Measurements from ENCODE around the gene SLC6A4. TPM values are rescaled to one million over a fixed set of nuclear protein-coding genes. Genes with fewer than 3 reads are reported as not detected.

Gene SLC6A4
- total and polyA plus RNA-seq, 4 donors, result 0.05 to 0.70 TPM; not detected in 2

DNA sequence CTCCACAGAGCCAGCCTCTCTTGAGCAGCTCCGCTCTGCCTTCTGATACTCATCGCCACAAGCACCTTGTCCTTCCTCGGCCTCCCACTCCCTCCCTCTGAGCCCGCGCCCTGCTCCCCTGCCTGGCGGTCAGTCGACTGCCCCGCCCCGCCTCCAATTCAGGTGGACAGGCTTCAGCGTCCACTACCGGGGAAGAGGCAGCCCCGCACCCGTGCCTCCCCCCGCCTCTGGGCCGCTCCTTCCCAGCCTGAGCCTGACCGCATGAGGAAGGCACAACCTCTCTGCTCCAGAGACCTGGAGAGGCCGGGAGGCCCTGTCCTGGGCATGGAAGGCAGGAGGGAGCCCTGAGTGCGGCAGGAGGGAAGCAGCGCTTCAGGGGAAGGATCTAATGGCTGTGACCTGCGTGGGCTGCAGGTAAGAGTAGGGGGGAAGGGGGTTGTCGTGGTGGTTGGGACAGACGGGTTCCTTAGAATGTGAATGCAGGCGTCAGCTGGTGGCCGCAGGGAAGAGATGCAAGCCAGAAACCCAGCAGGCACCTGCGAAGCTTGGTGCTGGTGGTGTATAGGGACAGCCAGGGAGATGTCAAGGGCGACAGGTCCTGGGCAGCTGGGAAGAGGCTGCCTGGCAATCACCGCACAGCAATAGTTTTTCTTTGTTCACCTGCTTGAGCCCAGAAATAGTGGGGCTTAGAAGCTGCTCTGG is 3.0 kb upstream of the SLC6A4 start:
- H3K9ac ChIP-seq (ENCODE audit: low read depth in 1 of 2, low read length in 2 of 2), result no peak overlapping the region
- H3K36me3 ChIP-seq (ENCODE audit: control insufficient read depth in 4 of 4, insufficient read depth in 3 of 4, low read depth in 1 of 4, low read length in 3 of 4), result no peaks in the 10 kb centered on the region
- H3K27ac ChIP-seq (ENCODE audit: low read depth in 1 of 2, low read length in 2 of 2), result no peak overlapping the region
- no peak overlapping the region for H3K4me3 ChIP-seq (ENCODE audit: low read depth in 1 of 3, low read length in 3 of 3)
- H3K27me3 ChIP-seq (ENCODE audit: control insufficient read depth in 4 of 4, insufficient read depth in 4 of 4, low read length in 3 of 4), result no peaks in the 10 kb centered on the region
- H3K9me3 ChIP-seq (ENCODE audit: control insufficient read depth in 4 of 4, low read length in 3 of 4), result no peaks in the 10 kb centered on the region
- 64% methylated on average over 27 of the region's 27 CpGs for WGBS
- peaks cover 11 to 23% (median 21%) of the 10 kb centered on the region in 4 donors for H3K4me1 ChIP-seq (ENCODE audit: control insufficient read depth in 4 of 4, insufficient read depth in 4 of 4, low read length in 3 of 4)
- no peak for DNase-seq (ENCODE audit: low spot score)
- TF ChIP-seq SP1 (IDR thresholded peaks at IDR 0.05) (no peak), RAD21 (IDR thresholded peaks at IDR 0.05) (no peak), EGR1 (IDR thresholded peaks at IDR 0.05; ENCODE audit: low read depth in 2 of 2) (no peak), RXRA (IDR thresholded peaks at IDR 0.05) (no peak), GABPA (IDR thresholded peaks at IDR 0.05 in 1 of 2, conservative IDR thresholded peaks at IDR 0.05 in 1 of 2) (no peak), YY1 (IDR thresholded peaks at IDR 0.05) (no peak)
- TF ChIP-seq, protein P1, sequence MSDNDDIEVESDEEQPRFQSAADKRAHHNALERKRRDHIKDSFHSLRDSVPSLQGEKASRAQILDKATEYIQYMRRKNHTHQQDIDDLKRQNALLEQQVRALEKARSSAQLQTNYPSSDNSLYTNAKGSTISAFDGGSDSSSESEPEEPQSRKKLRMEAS (IDR thresholded peaks at IDR 0.05), result no peak

DNA sequence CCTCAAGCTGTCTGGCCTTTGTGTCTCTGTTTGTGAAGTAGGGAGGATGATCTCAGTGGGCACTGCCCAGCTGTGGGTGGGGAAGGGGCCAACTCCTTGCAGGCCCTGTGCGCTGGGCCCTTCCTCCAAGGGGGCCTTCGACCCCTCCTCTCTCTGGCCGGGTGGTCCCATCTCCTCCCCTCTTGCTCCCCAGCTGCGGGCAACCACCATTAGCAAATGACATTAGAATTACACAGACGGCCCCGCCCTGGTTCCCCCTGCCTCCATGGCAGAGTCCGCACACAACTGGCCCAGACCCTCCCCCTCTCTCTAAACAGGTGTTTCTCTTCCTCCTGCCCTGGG is 2.5 kb upstream of the SLC6A4 start:
- TF ChIP-seq, protein P2, sequence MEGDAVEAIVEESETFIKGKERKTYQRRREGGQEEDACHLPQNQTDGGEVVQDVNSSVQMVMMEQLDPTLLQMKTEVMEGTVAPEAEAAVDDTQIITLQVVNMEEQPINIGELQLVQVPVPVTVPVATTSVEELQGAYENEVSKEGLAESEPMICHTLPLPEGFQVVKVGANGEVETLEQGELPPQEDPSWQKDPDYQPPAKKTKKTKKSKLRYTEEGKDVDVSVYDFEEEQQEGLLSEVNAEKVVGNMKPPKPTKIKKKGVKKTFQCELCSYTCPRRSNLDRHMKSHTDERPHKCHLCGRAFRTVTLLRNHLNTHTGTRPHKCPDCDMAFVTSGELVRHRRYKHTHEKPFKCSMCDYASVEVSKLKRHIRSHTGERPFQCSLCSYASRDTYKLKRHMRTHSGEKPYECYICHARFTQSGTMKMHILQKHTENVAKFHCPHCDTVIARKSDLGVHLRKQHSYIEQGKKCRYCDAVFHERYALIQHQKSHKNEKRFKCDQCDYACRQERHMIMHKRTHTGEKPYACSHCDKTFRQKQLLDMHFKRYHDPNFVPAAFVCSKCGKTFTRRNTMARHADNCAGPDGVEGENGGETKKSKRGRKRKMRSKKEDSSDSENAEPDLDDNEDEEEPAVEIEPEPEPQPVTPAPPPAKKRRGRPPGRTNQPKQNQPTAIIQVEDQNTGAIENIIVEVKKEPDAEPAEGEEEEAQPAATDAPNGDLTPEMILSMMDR (IDR thresholded peaks at IDR 0.05; ENCODE audit: low read depth, low read length, missing input control), result no peak
- TF ChIP-seq FOXA1 (IDR thresholded peaks at IDR 0.05), result no peak
- TF ChIP-seq, protein P3, sequence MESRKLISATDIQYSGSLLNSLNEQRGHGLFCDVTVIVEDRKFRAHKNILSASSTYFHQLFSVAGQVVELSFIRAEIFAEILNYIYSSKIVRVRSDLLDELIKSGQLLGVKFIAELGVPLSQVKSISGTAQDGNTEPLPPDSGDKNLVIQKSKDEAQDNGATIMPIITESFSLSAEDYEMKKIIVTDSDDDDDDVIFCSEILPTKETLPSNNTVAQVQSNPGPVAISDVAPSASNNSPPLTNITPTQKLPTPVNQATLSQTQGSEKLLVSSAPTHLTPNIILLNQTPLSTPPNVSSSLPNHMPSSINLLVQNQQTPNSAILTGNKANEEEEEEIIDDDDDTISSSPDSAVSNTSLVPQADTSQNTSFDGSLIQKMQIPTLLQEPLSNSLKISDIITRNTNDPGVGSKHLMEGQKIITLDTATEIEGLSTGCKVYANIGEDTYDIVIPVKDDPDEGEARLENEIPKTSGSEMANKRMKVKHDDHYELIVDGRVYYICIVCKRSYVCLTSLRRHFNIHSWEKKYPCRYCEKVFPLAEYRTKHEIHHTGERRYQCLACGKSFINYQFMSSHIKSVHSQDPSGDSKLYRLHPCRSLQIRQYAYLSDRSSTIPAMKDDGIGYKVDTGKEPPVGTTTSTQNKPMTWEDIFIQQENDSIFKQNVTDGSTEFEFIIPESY (IDR thresholded peaks at IDR 0.05), result no peak
- TF ChIP-seq RAD21 (IDR thresholded peaks at IDR 0.05), result no peak
- TF ChIP-seq, protein P1 (IDR thresholded peaks at IDR 0.05), result no peak
- no peak for TF ChIP-seq HNF4G (IDR thresholded peaks at IDR 0.05)
- no peak for TF ChIP-seq YY1 (IDR thresholded peaks at IDR 0.05)
- no peak for TF ChIP-seq FOXA2 (IDR thresholded peaks at IDR 0.05)
- no peak for TF ChIP-seq NR2F2 (IDR thresholded peaks at IDR 0.05)
- TF ChIP-seq, protein P4, sequence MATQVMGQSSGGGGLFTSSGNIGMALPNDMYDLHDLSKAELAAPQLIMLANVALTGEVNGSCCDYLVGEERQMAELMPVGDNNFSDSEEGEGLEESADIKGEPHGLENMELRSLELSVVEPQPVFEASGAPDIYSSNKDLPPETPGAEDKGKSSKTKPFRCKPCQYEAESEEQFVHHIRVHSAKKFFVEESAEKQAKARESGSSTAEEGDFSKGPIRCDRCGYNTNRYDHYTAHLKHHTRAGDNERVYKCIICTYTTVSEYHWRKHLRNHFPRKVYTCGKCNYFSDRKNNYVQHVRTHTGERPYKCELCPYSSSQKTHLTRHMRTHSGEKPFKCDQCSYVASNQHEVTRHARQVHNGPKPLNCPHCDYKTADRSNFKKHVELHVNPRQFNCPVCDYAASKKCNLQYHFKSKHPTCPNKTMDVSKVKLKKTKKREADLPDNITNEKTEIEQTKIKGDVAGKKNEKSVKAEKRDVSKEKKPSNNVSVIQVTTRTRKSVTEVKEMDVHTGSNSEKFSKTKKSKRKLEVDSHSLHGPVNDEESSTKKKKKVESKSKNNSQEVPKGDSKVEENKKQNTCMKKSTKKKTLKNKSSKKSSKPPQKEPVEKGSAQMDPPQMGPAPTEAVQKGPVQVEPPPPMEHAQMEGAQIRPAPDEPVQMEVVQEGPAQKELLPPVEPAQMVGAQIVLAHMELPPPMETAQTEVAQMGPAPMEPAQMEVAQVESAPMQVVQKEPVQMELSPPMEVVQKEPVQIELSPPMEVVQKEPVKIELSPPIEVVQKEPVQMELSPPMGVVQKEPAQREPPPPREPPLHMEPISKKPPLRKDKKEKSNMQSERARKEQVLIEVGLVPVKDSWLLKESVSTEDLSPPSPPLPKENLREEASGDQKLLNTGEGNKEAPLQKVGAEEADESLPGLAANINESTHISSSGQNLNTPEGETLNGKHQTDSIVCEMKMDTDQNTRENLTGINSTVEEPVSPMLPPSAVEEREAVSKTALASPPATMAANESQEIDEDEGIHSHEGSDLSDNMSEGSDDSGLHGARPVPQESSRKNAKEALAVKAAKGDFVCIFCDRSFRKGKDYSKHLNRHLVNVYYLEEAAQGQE (IDR thresholded peaks at IDR 0.05), result no peak
- TF ChIP-seq, protein P5, sequence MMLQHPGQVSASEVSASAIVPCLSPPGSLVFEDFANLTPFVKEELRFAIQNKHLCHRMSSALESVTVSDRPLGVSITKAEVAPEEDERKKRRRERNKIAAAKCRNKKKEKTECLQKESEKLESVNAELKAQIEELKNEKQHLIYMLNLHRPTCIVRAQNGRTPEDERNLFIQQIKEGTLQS (IDR thresholded peaks at IDR 0.05), result no peak
- Histone ChIP-seq H3K9ac (ENCODE audit: low read depth in 1 of 2, low read length in 2 of 2) (no peak overlapping the region), H3K27me3 (ENCODE audit: control insufficient read depth in 4 of 4, insufficient read depth in 4 of 4, low read length in 3 of 4) (no peaks in the 10 kb centered on the region), H3K4me3 (ENCODE audit: low read depth in 1 of 3, low read length in 3 of 3) (no peak overlapping the region), H3K36me3 (ENCODE audit: control insufficient read depth in 4 of 4, insufficient read depth in 3 of 4, low read depth in 1 of 4, low read length in 3 of 4) (no peaks in the 10 kb centered on the region), H3K9me3 (ENCODE audit: control insufficient read depth in 4 of 4, low read length in 3 of 4) (no peaks in the 10 kb centered on the region), H3K4me1 (ENCODE audit: control insufficient read depth in 4 of 4, insufficient read depth in 4 of 4, low read length in 3 of 4) (peaks cover 11 to 18% (median 17%) of the 10 kb centered on the region in 4 donors), H3K27ac (ENCODE audit: low read depth in 1 of 2, low read length in 2 of 2) (no peak overlapping the region)
- no peak for DNase-seq (ENCODE audit: low spot score)
- 48% methylated on average over 7 of the region's 7 CpGs for WGBS

Measured in liver (tissue), 9 donors.